Measurements from ENCODE around the gene LIN28B. TPM values are rescaled to one million over a fixed set of nuclear protein-coding genes. Genes with fewer than 3 reads are reported as not detected.

Gene LIN28B
- total and polyA plus RNA-seq, 10 donors: not detected

GRCh38 chr6:105056646-105057045 is 99.7 kb downstream of the LIN28B start:
- peaks cover 0 to 4% (median 0%) of the 10 kb centered on the region in 8 donors for H3K9me3 ChIP-seq
- H3K27ac ChIP-seq: no peak overlapping the region
- no peak overlapping the region for H3K4me3 ChIP-seq
- H3K36me3 ChIP-seq: no peaks in the 10 kb centered on the region
- H3K27me3 ChIP-seq (replicated peaks in 1 of 7): peaks cover 0 to 22% (median 0%) of the 10 kb centered on the region in 7 donors
- no peak for DNase-seq
- no peak for TF ChIP-seq CTCF (IDR thresholded peaks at IDR 0.05 in 8 of 11, conservative IDR thresholded peaks at IDR 0.05 in 3 of 11)
- 89 to 98% (median 92%) methylated on average over 3 of the region's 3 CpGs for WGBS, 5 donors
- intact Hi-C loops (cut with DNase I; ENCODE audit: low total_unique reads): no loop called here
- H3K4me1 ChIP-seq: no peaks in the 10 kb centered on the region

GRCh38 chr6:105057160-105057559 is 100.3 kb downstream of the LIN28B start:
- no peak for TF ChIP-seq CTCF (IDR thresholded peaks at IDR 0.05 in 8 of 11, conservative IDR thresholded peaks at IDR 0.05 in 3 of 11)
- DNase-seq: no peak
- Histone ChIP-seq H3K36me3 (no peaks in the 10 kb centered on the region), H3K4me1 (no peaks in the 10 kb centered on the region), H3K9me3 (peaks cover 0 to 4% (median 0%) of the 10 kb centered on the region in 8 donors), H3K27ac (no peak overlapping the region), H3K27me3 (replicated peaks in 1 of 7) (peaks cover 0 to 22% (median 0%) of the 10 kb centered on the region in 7 donors), H3K4me3 (no peak overlapping the region)
- 78 to 90% (median 89%) methylated on average over 1 of the region's 1 CpG for WGBS, 5 donors
- intact Hi-C loops (cut with DNase I; ENCODE audit: low total_unique reads): no loop called here

- Histone ChIP-seq H3K27ac (no peak overlapping the region), H3K27me3 (replicated peaks in 1 of 7) (peaks cover 0 to 22% (median 0%) of the 10 kb centered on the region in 7 donors), H3K4me1 (no peaks in the 10 kb centered on the region), H3K36me3 (no peaks in the 10 kb centered on the region), H3K9me3 (peaks cover 0 to 4% (median 0%) of the 10 kb centered on the region in 8 donors), H3K4me3 (no peak overlapping the region)
- no peak for DNase-seq
- TF ChIP-seq CTCF (IDR thresholded peaks at IDR 0.05 in 8 of 11, conservative IDR thresholded peaks at IDR 0.05 in 3 of 11): no peak
- no peak for TF ChIP-seq POLR2A (IDR thresholded peaks at IDR 0.05)
- no peak for TF ChIP-seq POLR2AphosphoS5 (IDR thresholded peaks at IDR 0.05)
- intact Hi-C loops (cut with DNase I; ENCODE audit: low total_unique reads): no loop called here
Measured at GRCh38 chr6:105058316-105058715, 101.4 kb downstream of the LIN28B start.

- Histone ChIP-seq H3K27ac (no peak overlapping the region), H3K36me3 (no peaks in the 10 kb centered on the region), H3K9me3 (peaks cover 0 to 4% (median 0%) of the 10 kb centered on the region in 8 donors), H3K4me1 (no peaks in the 10 kb centered on the region), H3K4me3 (no peak overlapping the region), H3K27me3 (replicated peaks in 1 of 7) (peaks cover 0 to 22% (median 0%) of the 10 kb centered on the region in 7 donors)
- no peak for TF ChIP-seq POLR2A (IDR thresholded peaks at IDR 0.05)
- TF ChIP-seq CTCF (IDR thresholded peaks at IDR 0.05 in 8 of 11, conservative IDR thresholded peaks at IDR 0.05 in 3 of 11): no peak
- TF ChIP-seq POLR2AphosphoS5 (IDR thresholded peaks at IDR 0.05): no peak
- 11 to 31% (median 17%) methylated on average over 4 of the region's 4 CpGs for WGBS, 5 donors
- DNase-seq: no peak
- intact Hi-C loops (cut with DNase I; ENCODE audit: low total_unique reads): no loop called here
Measured at GRCh38 chr6:105058846-105059245, 101.9 kb downstream of the LIN28B start.

Measured in spleen (tissue), 11 donors.